Tibial nerve (tissue), 4 donors: ENCODE measurements around the gene METTL22.

ENCODE experiments used
- CTCF ChIP-seq, 5 experiments: fragments of 200-600 bp in 3 of 5; fragments of 450-650 bp in 2 of 5; sonication (generic) in 3 of 5; IDR thresholded peaks; one replicate each; pipeline ENCODE4 v1.5.1; 2016 to 2019; ENCODE audit warnings: antibody characterized with exemption in 5 of 5, mild to moderate bottlenecking in 3 of 5, moderate library complexity in 2 of 5
- EP300 ChIP-seq, 2 donors: sonication (generic); formaldehyde crosslinking; IDR thresholded peaks; one replicate each; pipeline ENCODE4 v1.6.1; 2017; ENCODE audit warnings: antibody characterized with exemption in 2 of 2, mild to moderate bottlenecking in 1 of 2
- POLR2A ChIP-seq, 2 donors: fragments of 450-650 bp; IDR thresholded peaks; one replicate each; pipeline ENCODE4 v1.6.1; 2017; ENCODE audit warnings: antibody characterized with exemption in 2 of 2, mild to moderate bottlenecking in 2 of 2, moderate library complexity in 2 of 2

GRCh38 chr16:8676160-8676547 lies 54.7 kb downstream of the METTL22 start:
- TF ChIP-seq EP300 (IDR thresholded peaks at IDR 0.05) (no peak), CTCF (IDR thresholded peaks at IDR 0.05) (no peak), POLR2A (IDR thresholded peaks at IDR 0.05) (no peak)
